GM12878 (cell line): ENCODE results near the gene B4GALT1. TPM values are rescaled to one million over a fixed set of nuclear protein-coding genes. Genes with fewer than 3 reads are reported as not detected.
A peak's percentile ranks its signal among the peaks of the same experiment; 100 is the strongest.

Source experiments
- ATAC-seq: fragments of 200-7000 bp; cut with Tn5 transposase; 3 replicates; pipeline ENCODE4 v1.9.1; 2020; ENCODE audit warnings: mild to moderate bottlenecking, moderate library complexity
- BruUV-seq: library from RNA; stranded (reverse); fragments of 400-500 nt; replicated peaks from 2 replicates; lab custom pipeline; 2021; lab: Mats Ljungman, UMichigan
- CTCF ChIA-PET: fragments of 300-600 bp; sonication (Branson Sonifier 250); formaldehyde crosslinking; extraction: SDS; loops from one replicate; lab custom pipeline; 2021; ENCODE audit warnings: inconsistent platforms; lab: Yijun Ruan, JAX
- POLR2A ChIA-PET: fragments of 350-600 bp; formaldehyde crosslinking; extraction: SDS; loops from one replicate; lab custom pipeline; 2021; ENCODE audit warnings: inconsistent platforms; lab: Charles Lee
- RAD21 ChIA-PET: fragments of 300-600 bp; sonication (Branson Sonifier 250); formaldehyde crosslinking; loops from one replicate; lab custom pipeline; 2023; ENCODE audit warnings: antibody characterized with exemption; ENCODE audit not compliant: unreplicated experiment; lab: Charles Lee
- SMC1A ChIA-PET: fragments of 300-600 bp; sonication (Branson Sonifier 250); formaldehyde crosslinking; loops from one replicate; lab custom pipeline; 2023; ENCODE audit not compliant: unreplicated experiment, uncharacterized antibody; lab: Charles Lee
- DNase-seq: peaks from one replicate; pipeline ENCODE4 v3.0.0-alpha.2; 2011; ENCODE audit warnings: low read depth, low spot score
- FAIRE-seq: peaks from 3 replicates; lab custom pipeline; 2011; peaks lifted over from hg19 to GRCh38; lab: Jason Lieb, UNC
- H2AFZ ChIP-seq: 2 replicates; pipeline ENCODE4 v1.6.0; 2011; ENCODE audit warnings: low read depth, low read length, control low read depth; ENCODE audit not compliant: control insufficient read depth
- H3K27ac ChIP-seq: 2 replicates; pipeline ENCODE4 v1.5.1; 2011; ENCODE audit warnings: control low read depth; ENCODE audit not compliant: control insufficient read depth, insufficient read depth
- H3K27me3 ChIP-seq, 2 experiments: replicated peaks in 1 of 2; 2 replicates each; pipeline versions ENCODE4 v1.6.0 to v1.6.1; 2011; ENCODE audit warnings: low read length in 1 of 2; ENCODE audit not compliant: control insufficient read depth in 2 of 2, insufficient read depth in 2 of 2
- H3K36me3 ChIP-seq, 2 experiments: 2 replicates each; pipeline ENCODE4 v1.5.1; 2011; ENCODE audit warnings: low read length in 1 of 2; ENCODE audit not compliant: control insufficient read depth in 2 of 2, insufficient read depth in 2 of 2
- H3K4me1 ChIP-seq: 2 replicates; pipeline ENCODE4 v1.6.1; 2011; ENCODE audit warnings: mild to moderate bottlenecking, low read length, moderate library complexity, mixed read lengths; ENCODE audit not compliant: control insufficient read depth, insufficient read depth
- H3K4me2 ChIP-seq: 2 replicates; pipeline ENCODE4 v1.6.0; 2011; ENCODE audit warnings: control low read depth; ENCODE audit not compliant: control insufficient read depth, insufficient read depth
- H3K4me3 ChIP-seq: fragments of 200-600 bp; sonication (generic); 2 replicates; pipeline ENCODE4 v1.5.1; 2016
- H3K79me2 ChIP-seq: 2 replicates; pipeline ENCODE4 v1.6.0; 2011; ENCODE audit warnings: low read length; ENCODE audit not compliant: control insufficient read depth, insufficient read depth
- H3K9ac ChIP-seq: 2 replicates; pipeline ENCODE4 v1.8.0; 2011; ENCODE audit warnings: low read length, control low read depth, mixed read lengths; ENCODE audit not compliant: control insufficient read depth, insufficient read depth
- H3K9me3 ChIP-seq: replicated peaks from 3 replicates; pipeline ENCODE4 v1.5.1; 2011; ENCODE audit warnings: mild to moderate bottlenecking, low read length; ENCODE audit not compliant: control insufficient read depth, insufficient read depth
- H4K20me1 ChIP-seq: 2 replicates; pipeline ENCODE4 v1.6.0; 2011; ENCODE audit not compliant: control insufficient read depth, insufficient read depth
- BHLHE40 ChIP-seq, 2 experiments: fragments of 450-650 bp in 1 of 2; IDR thresholded peaks; 2 replicates each; pipeline ENCODE4 v1.6.1; 2011 to 2017; ENCODE audit warnings: low read depth in 2 of 2, borderline replicate concordance in 1 of 2, improper control_type of control experiment in 1 of 2, low read length in 1 of 2, mild to moderate bottlenecking in 1 of 2
- E2F4 ChIP-seq: IDR thresholded peaks from 2 replicates; pipeline ENCODE4 v1.6.1; 2012; ENCODE audit warnings: low read depth, low read length, improper control_type of control experiment
- HDAC6 ChIP-seq: fragments of 200-600 bp; sonication (generic); IDR thresholded peaks from one replicate; pipeline ENCODE4 v1.8.0; 2017; ENCODE audit warnings: antibody characterized with exemption; ENCODE audit not compliant: unreplicated experiment
- IKZF2 ChIP-seq, 2 experiments: fragments of 450-650 bp; IDR thresholded peaks; 2 replicates each; pipeline ENCODE4 v1.6.1; 2017; ENCODE audit warnings: mild to moderate bottlenecking in 2 of 2, moderate library complexity in 2 of 2
- TAF1 ChIP-seq: IDR thresholded peaks from 2 replicates; pipeline ENCODE4 v1.6.1; 2011; ENCODE audit warnings: mild to moderate bottlenecking, low read depth, low read length, borderline replicate concordance
- TBL1XR1 ChIP-seq: IDR thresholded peaks from 2 replicates; pipeline ENCODE4 v1.6.1; 2012; ENCODE audit warnings: low read depth, low read length, improper control_type of control experiment
- ZBTB33 ChIP-seq: fragments of 450-650 bp; IDR thresholded peaks from 2 replicates; pipeline ENCODE4 v1.6.1; 2017; ENCODE audit warnings: mild to moderate bottlenecking
- ZNF274 ChIP-seq: IDR thresholded peaks from one replicate; pipeline ENCODE4 v1.8.0; 2011; ENCODE audit not compliant: insufficient read length, insufficient read depth
- WGBS: methylation state at CpG from one replicate; pipeline ENCODE4 v1.1.6; 2016; ENCODE audit warnings: low lambda C conversion rate; ENCODE audit not compliant: insufficient replicate concordance, insufficient coverage; ENCODE audit errors: missing lambda C conversion rate; 5-methylcytosine and 5-hydroxymethylcytosine counted together
- in situ Hi-C: fragments of 300-500 bp; cut with MboI; formaldehyde crosslinking; loops from 9 replicates; pipeline ENCODE4 v1.14.3; 2018; ENCODE audit warnings: mixed read lengths
- intact Hi-C: fragments of 100-400 bp; cut with micrococcal nuclease; formaldehyde crosslinking; loops from one replicate; pipeline ENCODE4 v1.14.2; 2022; ENCODE audit not compliant: unreplicated experiment
- polyA plus RNA-seq, 11 experiments: library from polyadenylated mRNA; depleted of rRNA in 4 of 11; unstranded in 6 of 11; stranded (reverse) in 5 of 11; fragments of >200 nt; fragmentation: Nextera tagmentation in 4 of 11; fragmentation: Illumina TruSeq in 1 of 11; extraction: Ambion mirVana in 4 of 11; extraction: Trizol in 1 of 11; gene quantifications; 1 replicate in 1 of 11; 2 replicates in 10 of 11; pipeline versions ENCODE4 v1.2.1 to v1.2.3, GENCODE V29; 2011 to 2016; ENCODE audit warnings: inconsistent platforms in 2 of 11, missing spikeins in 2 of 11, low read depth in 1 of 11
- total RNA-seq, 4 experiments: library from RNA; depleted of rRNA in 3 of 4; stranded (reverse); fragments of >200 nt in 3 of 4; fragmentation: Illumina TruSeq in 1 of 4; extraction: Trizol in 1 of 4; gene quantifications; 2 replicates each; pipeline versions ENCODE4 v1.2.1 to v1.2.3, GENCODE V29; 2013 to 2021
- TF ChIP-seq, protein P1 (sequence below): fragments of 450-650 bp; IDR thresholded peaks from 2 replicates; pipeline ENCODE4 v1.6.1; 2017; ENCODE audit warnings: mild to moderate bottlenecking, moderate library complexity

B4GALT1 gene
- total and polyA plus RNA-seq, 10 of the 15 experiments (the other 5 are each of a cell fraction or from before 2014, with no cell fraction given), result 12.7 to 79.0 (median 41.0) TPM

DNA sequence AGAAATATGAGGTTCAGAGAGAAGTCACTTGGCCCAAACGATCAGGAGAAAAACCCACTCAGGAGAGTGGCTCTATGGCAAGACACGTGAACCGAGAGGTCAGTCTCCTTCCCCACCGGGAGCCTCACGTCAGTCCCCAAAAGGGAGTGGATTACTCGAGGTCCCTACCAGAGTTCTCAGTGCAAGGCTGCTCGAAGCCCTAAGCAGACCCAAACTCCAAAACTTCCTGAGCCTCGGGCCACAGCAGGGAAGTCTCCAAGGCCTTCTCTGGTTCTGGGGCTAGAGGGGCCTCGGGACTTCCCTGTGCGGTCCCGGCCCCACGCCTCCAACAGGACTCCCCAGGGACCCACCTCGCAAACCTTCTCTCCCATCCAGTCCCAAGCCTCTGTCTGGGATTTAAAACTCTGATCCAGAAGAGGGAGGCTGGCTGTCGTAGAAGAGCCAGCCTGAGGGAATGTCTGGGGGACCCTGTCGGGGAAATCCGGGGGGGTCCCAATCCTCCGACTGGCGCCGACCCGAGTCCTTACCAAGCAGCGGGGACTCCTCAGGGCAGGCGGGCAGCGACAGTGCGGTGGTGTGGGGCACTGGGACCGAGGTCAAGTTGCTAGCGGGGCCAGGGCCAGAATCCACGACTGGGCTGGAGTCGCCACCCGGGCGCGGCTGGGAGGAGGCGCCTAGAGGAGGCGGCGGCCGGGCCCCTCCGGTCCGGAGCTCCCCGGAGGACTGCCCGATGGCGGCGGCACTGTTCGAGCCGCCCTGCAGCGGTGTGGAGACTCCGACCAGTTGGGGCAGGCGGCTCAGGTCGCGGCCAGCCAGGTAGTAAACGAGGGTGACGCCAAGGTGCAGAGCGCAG lies 679 bp downstream of the B4GALT1 start (continued):
- TF ChIP-seq E2F4 (no peak), IKZF2 (IDR thresholded peaks at IDR 0.05) (peak; percentile 9 to 20; a peak in 2 of 4 replicates)

GRCh38 chr9:33165263-33166151 lies 1.6 kb downstream of the B4GALT1 start:
- FAIRE-seq, result no peak
- no peak for TF ChIP-seq HDAC6
- TF ChIP-seq ZNF274, result no peak
- TF ChIP-seq TAF1, result 0 out of 2 replicates have a peak, but pooled peaks have one; percentile 13
- TF ChIP-seq TBL1XR1, result no peak
- TF ChIP-seq, protein P1, sequence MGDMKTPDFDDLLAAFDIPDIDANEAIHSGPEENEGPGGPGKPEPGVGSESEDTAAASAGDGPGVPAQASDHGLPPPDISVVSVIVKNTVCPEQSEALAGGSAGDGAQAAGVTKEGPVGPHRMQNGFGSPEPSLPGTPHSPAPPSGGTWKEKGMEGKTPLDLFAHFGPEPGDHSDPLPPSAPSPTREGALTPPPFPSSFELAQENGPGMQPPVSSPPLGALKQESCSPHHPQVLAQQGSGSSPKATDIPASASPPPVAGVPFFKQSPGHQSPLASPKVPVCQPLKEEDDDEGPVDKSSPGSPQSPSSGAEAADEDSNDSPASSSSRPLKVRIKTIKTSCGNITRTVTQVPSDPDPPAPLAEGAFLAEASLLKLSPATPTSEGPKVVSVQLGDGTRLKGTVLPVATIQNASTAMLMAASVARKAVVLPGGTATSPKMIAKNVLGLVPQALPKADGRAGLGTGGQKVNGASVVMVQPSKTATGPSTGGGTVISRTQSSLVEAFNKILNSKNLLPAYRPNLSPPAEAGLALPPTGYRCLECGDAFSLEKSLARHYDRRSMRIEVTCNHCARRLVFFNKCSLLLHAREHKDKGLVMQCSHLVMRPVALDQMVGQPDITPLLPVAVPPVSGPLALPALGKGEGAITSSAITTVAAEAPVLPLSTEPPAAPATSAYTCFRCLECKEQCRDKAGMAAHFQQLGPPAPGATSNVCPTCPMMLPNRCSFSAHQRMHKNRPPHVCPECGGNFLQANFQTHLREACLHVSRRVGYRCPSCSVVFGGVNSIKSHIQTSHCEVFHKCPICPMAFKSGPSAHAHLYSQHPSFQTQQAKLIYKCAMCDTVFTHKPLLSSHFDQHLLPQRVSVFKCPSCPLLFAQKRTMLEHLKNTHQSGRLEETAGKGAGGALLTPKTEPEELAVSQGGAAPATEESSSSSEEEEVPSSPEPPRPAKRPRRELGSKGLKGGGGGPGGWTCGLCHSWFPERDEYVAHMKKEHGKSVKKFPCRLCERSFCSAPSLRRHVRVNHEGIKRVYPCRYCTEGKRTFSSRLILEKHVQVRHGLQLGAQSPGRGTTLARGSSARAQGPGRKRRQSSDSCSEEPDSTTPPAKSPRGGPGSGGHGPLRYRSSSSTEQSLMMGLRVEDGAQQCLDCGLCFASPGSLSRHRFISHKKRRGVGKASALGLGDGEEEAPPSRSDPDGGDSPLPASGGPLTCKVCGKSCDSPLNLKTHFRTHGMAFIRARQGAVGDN, result peak; percentile 97
- TF ChIP-seq ZBTB33, result peak; percentile 95
- TF ChIP-seq BHLHE40 (IDR thresholded peaks at IDR 0.05; ENCODE audit: borderline replicate concordance in 1 of 2, low read depth in 2 of 2, low read length in 1 of 2), result 0 out of 4 replicates have a peak, but pooled peaks of 1 of the 2 experiments have one; percentile 20

More at GRCh38 chr9:33165263-33166151, 1.6 kb downstream of the B4GALT1 start:
- ATAC-seq (peak; percentile 35), DNase-seq (peak; percentile 78)
- Histone ChIP-seq H3K4me3 (peak overlapping the region; percentile 90), H3K9ac (peak overlapping the region; percentile 98), H3K4me2 (peak overlapping the region; percentile 86), H4K20me1 (0 out of 2 replicates have a peak, but pooled peaks cover 3% of the 10 kb centered on the region), H3K27me3 (no peaks in the 10 kb centered on the region), H3K36me3 (no peaks in the 10 kb centered on the region; a peak in 1 of 4 replicates), H3K4me1 (peaks cover 41% of the 10 kb centered on the region), H3K9me3 (no peaks in the 10 kb centered on the region), H3K27ac (peak overlapping the region; percentile 92), H3K79me2 (peaks cover 74% of the 10 kb centered on the region), H2AFZ (peak overlapping the region; percentile 24; the same call in 1 of the 2 replicates)
- WGBS, result 1% methylated on average over 10 of the region's 10 CpGs
- ChIA-PET RAD21 (interaction anchor here (0.7 to 3.0 kb wide), 5 partner anchors 10 to 61 kb away, joined by 3 to 16 read pairs (median 4); no protein-coding TSS in a partner anchor), CTCF (interaction anchor here (0.5 to 1.0 kb wide), 2 partner anchors 14 to 61 kb away, joined by 3 to 5 read pairs; no protein-coding TSS in a partner anchor), POLR2A (interaction anchor here (0.6 to 1.0 kb wide), 6 partner anchors 12 to 115 kb away, joined by 3 to 7 read pairs (median 4); no protein-coding TSS in a partner anchor), SMC1A (interaction anchor here (1.0 to 2.7 kb wide), 8 partner anchors 8 to 61 kb away, joined by 3 to 13 read pairs (median 3); no protein-coding TSS in a partner anchor)
- intact Hi-C loops (loop anchor here (2.0 to 10.0 kb wide), 5 partner anchors 37 to 138 kb away; partner anchors contain the start of genes DNAJA1 and NFX1), in situ Hi-C loops (no loop called here)
- BruUV-seq, result no TSS peak
